M059J (cell line): ENCODE measurements around the gene ROS1. TPM values are rescaled to one million over a fixed set of nuclear protein-coding genes. Genes with fewer than 3 reads are reported as not detected.
A peak's percentile ranks its signal among the peaks of the same experiment; 100 is the strongest.

Source experiments
- DNase-seq: peaks from one replicate; pipeline ENCODE4 v3.0.0-alpha.2; 2012; ENCODE audit warnings: low read depth
- total RNA-seq: library from RNA; depleted of rRNA; stranded (reverse); fragments of >200 nt; shearing (Covaris generic); gene quantifications from 2 replicates; pipeline ENCODE4 v1.2.3, GENCODE V29; 2014

Gene ROS1
- total RNA-seq, 1 experiment from 2014 or later, result 5.2 TPM

DNA sequence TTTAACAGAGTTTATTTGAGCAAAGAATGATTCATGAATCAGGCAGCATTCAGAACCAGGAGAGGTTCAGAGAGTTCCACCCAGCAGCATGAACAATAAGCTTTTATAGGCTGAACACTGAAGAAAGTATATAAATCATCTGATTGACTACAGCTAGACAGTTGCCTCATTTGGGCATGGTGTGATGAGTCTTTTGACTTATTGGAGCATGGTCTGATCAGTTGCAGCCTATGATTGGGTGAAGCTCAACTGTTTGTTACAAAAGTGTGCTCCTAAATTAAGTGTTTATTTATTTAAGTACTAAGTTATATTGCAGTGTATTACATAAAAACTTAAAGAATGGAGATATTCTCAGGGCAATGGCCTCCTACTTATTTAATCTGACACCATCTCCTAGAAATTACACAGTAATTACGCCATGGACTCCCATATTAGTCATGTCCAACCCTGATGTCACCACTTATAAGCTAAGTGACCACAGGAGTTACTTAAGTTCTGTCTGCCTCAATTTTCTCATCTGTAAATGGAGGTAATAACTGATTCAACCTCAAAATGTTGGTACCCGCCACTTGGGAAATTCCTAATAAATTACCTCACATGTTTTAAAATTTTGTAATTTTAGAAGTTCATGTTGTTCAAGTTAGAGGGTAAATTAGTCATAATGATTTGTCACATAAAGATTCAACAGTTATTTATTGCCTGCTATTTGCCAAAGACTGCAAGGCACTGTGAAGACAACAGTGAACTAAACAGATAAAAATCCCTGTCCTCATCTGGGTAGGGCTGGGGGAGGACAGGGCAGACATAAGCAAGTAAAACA lies 15.2 kb upstream of the ROS1 start:
- DNase-seq, result peak; percentile 96

DNA sequence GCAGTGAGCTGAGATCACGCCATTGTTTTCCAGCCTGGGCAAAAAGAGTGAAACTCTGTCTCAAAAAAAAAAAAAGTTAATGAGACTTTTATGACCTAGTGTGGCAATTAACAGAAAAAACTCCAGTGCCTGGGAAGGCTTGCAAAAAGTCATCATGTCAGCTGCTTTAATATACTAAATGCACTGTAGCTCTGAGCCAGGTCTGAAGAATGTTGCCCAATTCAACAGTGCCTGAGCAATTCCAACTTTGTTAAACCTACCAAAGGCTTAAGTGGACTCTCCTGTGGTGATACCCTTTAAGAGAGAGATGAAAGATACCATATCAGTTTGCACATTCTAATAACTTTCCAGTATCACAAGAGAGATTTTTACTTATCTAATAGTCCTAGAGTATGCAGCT lies 6.5 kb upstream of the ROS1 start:
- no peak for DNase-seq

DNA sequence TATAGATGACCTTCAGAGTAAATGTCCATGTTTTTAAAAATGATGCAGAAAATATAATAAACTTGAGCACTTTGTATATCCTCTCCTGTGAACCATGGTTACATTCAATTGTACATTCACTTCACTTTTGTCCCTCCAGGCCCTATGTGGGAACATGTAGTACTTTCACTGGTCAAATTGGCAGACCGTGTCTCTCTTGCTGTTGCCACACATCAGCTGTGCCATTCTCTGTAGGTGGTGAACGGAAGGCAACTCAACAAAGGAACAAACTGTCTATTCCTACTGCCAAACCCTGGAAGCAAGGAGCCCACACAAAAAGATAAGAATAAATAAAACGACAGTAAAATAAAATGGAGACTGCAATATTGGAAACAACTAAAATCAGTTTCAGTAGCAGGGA lies 2.0 kb downstream of the ROS1 start:
- no peak for DNase-seq

DNA sequence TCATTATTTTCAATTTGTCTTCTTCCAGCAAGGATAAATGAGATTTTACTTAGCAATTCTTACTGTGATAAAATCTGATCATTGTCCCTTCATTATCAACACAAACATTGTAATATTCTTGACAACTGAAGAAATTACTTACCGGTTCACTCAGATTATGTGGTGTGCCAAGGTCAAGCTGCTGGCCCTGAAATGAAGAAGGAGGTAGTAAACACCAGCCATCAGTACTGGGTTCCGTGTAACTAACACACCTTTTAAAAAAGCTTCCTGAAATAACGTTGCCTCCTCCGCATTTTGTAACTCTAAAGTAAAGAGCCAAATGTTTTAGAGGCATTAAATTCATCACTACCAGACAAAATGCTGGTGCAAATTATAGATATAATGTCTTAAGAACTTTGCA lies 7.4 kb downstream of the ROS1 start:
- DNase-seq, result no peak

DNA sequence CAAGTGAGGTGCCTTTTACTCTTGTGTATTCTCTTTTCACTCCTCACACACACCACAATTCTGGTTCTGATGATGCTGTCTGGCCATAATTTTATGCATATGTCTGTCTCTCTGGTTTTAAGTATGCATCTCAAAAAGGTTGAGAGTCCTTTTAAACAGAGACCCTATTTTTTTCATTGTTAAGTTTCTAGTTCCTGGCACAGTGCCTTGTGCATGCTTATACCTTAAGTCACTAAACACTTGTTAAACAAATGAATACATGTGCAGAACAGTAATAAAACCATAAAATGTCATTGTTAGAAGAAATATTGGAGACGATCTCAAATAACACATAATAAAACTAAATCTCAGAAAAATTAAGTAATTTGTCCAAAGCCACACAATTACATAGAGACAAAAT lies 7.9 kb downstream of the ROS1 start:
- DNase-seq, result no peak

DNA sequence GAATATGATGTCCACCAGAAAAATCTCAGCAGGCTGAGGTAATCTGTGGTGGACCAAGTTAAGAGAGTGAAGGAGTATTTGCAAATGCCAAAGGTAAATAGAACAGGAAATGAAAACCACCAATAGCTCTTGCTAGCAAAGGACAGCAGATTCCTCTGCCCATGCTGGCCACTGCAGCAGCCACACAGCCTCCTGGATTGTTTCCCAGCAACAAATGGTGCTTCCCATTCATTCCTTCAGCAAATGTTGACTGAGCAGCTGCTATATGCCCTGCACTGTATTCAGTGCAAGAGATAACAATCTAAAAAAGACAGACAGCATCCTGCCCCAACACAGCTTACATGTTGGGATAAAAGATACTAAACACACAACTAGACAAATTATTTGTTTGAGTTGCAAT lies 11.0 kb downstream of the ROS1 start:
- peak; percentile 70 for DNase-seq

DNA sequence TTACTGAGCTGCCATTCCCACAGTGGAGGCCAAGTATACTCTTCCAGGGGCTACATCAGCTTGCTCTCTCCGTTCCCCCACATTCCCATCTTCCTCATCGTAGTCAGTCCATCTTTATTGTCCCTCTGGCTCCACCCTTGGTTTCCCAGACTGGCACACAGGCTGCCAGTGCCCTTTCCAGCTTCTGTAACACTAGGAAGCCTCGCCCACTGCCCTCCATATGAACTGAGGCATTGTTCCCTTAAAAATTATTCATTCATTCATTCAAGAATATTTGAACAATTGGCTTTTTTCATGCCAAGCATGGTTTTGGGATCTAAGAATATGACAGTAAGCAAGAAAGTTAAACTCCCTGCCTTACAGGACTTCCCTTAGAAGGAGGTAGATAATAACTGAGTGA lies 14.3 kb downstream of the ROS1 start:
- DNase-seq, result no peak

DNA sequence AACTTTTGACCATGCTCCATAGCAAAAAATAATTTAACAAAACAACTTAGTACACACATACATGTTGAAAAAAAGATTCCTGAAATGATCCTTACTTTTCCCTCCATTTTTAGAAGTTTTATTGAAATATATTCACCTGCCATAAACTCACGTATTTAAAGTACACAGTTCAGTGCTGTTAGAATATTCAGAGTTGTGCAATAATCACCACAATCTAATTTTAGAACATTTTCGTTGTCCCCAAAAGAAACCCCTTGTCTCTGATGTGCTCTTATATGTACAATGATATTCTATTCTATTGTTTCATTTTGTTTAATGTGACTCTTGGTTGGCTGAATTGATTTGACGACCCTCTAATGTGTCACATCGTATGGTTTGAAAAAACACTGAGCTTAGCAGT lies 15.9 kb downstream of the ROS1 start:
- DNase-seq, result no peak

DNA sequence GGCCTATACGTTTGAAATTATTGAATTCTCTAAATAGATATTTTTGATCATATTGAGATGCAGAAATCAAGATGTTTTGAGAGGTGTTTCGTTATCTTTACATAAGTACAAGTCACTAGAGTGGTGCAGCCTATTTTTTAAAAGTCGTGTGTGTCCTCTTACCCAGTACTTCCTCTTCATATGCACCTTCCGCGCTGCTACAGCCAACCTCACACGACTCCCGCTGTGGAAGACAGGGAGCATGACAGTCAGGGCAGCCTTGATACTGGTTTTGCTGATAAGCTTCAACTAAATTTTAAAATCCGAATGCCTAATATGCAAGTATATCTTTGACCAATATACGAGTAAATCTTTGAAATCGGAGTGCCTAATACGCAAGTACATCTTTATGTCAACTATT lies 16.3 kb downstream of the ROS1 start:
- DNase-seq, result no peak

DNA sequence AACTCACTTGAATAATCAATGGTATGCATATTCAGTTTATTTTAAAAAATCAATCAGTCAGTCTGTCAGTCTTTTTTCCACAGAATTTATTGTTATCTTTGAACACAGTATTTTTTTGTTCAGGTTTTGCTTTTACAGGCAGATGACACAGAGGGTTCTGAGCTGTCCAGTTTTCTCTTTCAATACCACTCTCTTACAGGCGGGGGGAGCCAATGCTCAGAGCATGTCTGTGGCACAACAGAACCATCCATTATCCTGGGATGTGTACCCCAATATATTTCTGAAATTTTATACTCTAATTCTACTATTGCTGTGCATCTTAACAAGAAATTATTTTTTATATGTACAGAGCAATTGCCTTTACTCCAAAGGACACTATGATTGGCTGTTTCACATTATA lies 21.2 kb downstream of the ROS1 start:
- DNase-seq, result no peak

DNA sequence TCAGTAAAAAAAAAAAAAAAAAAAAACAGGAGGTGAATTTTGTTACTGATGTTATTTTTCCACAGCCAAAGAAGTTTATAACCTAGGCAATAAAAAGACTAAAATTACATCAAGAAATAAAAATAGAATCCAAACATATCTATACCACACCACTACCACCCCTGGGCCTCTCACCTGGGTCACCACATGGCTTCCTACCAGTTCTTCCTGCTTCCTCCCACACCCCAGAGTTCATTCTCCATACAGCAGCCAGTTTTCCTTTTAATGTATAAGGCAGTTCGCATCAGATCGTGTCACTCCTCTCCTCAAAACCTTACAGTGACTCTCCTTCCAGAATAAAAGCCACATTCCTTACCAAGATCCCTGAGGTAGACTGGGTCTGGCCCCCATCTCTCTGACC lies 23.9 kb downstream of the ROS1 start:
- DNase-seq, result no peak

DNA sequence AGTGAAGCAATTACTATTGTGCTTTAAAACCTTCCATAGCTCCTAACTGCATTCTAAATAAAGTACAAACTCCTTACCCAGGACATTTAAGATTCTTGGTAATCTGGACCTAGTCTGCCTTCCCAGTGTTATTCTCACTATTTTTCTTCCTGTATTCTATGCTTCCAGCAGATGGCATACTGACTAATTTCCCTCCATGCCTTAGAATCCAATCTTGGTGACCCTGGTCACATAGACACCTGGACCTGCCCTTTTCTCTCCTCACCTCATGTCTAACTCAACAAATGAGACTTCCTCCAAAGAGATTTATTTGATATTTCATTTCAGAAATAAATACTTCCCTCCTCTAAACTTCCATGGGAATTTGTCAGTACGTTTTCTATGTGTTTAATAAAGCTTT lies 25.8 kb downstream of the ROS1 start:
- DNase-seq, result peak; percentile 23

DNA sequence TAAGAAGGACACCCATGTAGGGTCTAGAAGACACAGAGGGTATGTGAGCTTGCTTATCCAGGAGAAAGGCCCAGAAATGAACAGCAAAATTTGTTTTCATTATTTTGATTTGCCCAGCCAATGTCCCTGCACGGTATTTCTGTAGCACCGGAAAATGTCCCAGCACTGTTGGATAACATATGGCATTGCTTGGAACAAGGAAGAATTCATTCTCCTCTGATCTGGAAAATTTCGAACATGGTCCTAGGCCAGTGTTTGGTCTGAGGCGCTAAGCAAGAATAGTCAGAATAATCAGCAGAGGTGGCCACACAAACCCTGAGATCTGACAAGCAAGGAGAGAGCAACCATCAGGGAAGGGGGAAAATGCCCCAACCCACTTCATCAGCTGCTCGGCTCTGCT lies 26.6 kb downstream of the ROS1 start:
- no peak for DNase-seq

DNA sequence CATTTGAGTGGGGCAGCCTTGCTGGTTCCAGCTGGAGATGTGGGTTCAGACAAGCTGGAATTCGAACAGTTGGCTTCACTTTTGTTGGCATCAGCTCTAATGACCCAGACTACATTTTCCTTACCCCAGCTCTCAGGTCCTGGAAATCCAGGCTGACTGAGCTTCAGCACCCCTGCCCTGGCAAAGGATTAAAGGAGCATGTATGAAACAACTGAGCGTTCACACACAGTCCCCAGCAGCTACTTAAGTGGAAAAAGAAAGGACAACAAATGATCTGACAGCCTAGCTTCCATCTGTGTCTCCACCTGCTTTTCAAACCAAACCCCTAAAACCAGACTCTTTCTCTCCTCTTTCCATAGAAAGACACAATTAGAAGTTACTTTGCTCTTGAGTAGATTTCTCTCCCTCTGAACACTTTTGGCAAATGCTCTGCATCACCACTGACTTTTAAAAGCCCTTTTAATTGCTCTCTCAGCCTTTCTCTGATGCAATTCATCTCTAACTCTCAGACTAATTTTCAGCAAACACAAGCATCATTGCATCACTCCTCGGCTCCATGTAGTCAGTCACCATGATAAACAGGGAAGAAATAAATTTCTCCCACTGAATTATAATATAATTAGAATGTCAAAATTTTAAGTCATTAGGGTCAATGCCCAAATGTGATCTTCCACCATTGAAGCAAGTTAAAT lies 28.1 kb downstream of the ROS1 start:
- no peak for DNase-seq

DNA sequence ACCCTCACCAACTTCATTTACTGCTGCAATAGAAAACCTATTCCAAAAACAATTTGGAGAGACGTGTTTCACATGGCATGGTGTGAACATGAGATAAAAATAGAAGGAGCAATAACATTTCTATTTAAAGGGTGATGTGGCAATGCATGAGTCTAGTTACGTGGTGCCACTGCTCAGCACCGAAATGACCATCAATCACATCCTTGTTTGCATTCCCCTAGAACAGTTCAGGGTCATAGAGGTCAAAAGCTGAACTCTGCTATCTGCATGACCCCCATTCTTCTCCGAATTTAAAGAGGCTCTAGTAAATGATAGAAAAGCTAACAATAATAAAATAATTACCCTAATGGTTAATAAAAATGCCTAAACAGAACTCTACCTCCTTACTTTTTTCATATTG lies 29.5 kb downstream of the ROS1 start:
- DNase-seq, result no peak

DNA sequence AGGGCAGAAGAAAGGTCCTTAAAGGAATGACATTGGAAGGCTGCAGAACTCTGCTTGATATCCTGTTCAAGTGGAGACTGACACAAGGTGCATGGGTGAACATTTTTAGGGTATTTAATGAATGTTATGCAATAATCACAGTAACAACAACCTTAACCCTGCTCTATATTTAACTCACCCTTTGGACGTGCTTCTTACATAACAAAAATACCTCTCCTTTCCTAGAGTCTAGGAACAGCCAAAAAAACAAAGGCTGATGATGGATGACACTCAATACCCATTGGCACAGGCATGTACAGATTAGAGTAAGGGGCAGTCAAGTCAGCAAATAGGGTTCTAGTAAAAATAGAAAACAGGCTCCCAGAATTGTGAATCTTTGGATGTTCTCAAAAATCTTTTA lies 30.6 kb downstream of the ROS1 start:
- no peak for DNase-seq

DNA sequence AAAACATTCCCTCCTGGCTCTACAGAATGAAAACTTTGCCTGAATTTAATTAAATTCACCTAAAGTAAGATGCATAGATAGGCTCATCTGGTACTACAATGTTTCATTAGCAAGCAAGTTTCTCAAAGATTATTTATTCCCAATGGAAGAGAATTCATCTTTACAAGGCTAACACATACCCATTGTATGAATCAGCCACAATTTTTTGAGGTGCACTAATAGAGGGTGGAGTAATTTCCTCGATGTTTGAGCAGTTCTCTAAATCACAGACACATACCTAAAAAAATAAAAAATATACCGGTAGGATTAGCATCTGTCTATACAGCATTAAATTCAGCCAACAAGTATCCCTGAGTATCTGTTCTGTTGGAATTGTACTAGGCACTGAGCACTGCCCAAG lies 32.7 kb downstream of the ROS1 start:
- no peak for DNase-seq

DNA sequence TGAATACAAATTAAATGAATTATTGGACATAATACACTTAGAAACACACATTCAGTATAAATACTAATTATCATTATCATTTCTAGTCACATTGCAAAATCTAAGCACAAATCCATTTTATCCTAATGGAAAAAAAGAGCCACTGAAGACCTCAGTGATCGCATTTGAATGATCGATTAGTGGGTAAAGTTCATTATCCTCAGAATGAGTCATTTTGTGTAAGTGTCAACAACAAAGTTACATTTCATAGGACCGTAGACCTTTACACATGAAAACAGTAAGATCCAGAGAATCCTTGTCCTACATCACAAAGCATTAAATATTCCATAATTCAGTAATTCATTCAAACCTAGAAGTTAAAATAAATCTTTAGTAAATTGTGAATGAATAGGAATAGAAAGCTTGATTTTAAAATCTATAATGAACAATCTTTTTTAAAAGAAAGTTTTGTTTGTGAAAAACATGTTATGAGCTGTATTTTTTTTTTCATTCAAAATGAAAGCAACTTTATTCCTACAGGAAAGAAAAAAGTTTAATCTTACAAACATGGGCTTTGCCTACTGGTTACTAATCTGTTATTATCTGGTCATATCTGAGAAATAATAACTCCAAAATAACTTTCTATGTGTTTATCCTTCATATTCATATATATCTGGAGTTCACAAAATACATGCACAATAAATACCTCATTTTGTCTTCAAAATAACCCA lies 33.7 kb downstream of the ROS1 start:
- no peak for DNase-seq

DNA sequence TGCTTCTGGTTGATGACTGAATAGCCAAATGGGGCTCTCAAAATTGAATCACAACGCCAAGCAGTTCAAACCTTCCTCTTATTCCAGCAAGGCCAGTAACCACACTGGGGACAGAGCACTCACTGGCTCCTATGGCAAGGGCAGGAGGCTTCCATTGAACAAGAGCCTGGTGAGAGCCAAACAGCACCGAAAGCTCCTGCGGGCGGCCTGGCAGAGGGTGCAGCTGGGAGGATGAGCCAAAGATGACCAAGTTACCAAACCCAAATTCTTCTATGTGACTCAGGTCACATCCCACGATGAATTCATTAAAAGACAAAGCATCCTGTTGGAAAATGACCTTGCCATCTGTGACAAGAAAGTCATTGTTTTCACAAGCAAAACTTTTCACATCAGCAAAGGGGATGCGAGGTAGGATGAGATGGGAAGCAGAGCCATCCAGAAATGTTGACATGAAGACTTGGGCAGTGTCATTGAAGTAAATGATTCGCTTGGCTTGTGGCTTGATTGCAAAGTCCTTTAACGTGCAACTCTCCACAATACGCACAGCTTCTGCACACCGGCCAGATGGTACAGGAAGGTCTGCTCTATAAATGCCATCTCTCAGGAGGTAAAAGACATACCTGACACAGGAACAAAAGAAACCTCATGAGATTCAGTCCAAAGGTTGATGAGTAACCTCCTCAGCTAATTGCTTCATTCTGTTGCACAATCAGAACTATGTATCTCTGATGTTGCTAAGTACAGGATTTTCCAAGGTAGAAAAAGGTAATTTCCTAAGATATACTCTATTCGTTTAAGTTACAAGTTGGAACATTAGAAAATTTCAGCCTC lies 36.3 kb downstream of the ROS1 start:
- peak; percentile 4 for DNase-seq

DNA sequence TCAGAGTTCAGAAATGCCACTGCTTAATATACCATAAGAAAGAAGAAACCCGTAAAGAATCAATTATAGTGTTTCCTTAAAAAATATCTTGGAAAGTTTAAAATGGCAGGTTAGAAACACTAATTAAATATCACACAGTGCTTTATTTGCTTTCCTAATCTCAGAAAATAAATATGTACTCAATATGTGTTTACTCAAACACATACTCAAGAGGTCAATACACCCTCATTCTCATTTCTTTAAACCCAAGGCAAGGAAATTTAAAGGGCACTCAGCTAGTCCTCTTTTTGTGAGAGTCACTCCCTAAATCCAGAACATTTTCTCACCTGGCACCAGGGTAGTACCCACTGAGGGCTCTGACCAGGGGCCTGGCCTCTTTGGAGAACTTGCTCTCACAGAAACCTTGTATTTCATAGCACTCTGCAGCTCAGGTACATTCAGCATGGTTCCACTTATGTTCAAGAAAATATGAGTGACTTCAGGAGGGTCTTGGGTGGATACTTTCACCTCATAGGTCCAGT lies 38.2 kb downstream of the ROS1 start:
- no peak for DNase-seq

DNA sequence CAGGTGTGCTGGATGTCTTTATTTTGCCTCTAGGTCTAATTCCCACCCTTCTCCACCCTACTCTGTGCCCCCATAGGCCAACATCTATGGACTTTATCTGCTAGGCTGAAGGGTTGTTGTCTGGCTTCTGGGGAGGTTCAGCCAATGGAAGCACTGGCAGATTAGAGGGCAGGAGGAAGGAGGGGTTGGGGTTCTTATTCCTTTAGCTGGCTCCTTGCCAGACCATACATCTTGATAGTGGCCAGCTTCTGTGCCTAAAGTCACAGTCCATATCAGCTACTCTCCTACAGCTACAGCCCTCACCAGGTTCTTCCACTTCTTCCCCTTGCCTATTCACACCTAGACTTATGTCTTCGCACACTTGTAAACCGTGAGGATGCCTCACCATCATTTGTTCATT lies 41.1 kb downstream of the ROS1 start:
- DNase-seq, result no peak

DNA sequence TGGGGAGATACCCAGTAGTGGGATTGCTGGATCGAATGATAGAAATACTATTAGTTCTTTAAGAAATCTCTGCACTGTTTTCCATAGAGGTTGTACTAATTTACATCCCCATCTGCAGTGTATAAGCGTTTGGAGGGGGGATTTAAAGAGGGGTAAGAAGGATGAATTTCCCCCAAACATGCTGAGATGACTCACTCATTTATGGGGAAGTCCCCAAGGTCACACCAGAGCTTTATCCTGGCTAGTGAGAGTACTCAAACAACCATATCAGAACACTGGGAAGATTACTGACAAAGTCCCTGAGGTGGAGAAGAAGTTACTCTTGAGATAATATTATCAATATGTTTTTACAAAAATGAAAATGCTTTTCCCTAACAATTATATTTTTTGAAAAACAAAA lies 44.0 kb downstream of the ROS1 start:
- DNase-seq, result no peak
